GM18951 (cell line): ENCODE measurements around the gene AWAT1.

Source experiments
- POLR2A ChIP-seq: IDR thresholded peaks from 4 replicates; pipeline ENCODE4 v1.6.1; 2011; ENCODE audit warnings: mild to moderate bottlenecking; ENCODE audit not compliant: insufficient read length, insufficient read depth; ENCODE audit errors: extremely low read depth
- in situ Hi-C: fragments of 300-500 bp; cut with MboI; formaldehyde crosslinking; loops from one replicate; pipeline ENCODE4 v1.12.0; 2022; ENCODE audit warnings: low sequenced_read_pairs, mixed read lengths, inconsistent platforms; ENCODE audit not compliant: unreplicated experiment

Gene AWAT1

GRCh38 chrX:70280573-70280972 is 46.1 kb downstream of the AWAT1 start:
- in situ Hi-C loops = no loop called here
- no peak for TF ChIP-seq POLR2A

GRCh38 chrX:70281951-70282350 is 47.5 kb downstream of the AWAT1 start, which contains the start of gene RAB41:
RAB41 (plus strand) TSS chrX:70282172; CDS start chrX:70282218, 46 bp downstream.
- no peak for TF ChIP-seq POLR2A
- in situ Hi-C loops = no loop called here

GRCh38 chrX:70289168-70289792 is 54.8 kb downstream of the AWAT1 start:
- no peak for TF ChIP-seq POLR2A
- in situ Hi-C loops = no loop called here
